ENCODE results near the gene CDK5R2.

CDK5R2 gene

GRCh38 chr2:219009294-219009693 lies 49.8 kb downstream of the CDK5R2 start:
- no peak for DNase-seq

DNA sequence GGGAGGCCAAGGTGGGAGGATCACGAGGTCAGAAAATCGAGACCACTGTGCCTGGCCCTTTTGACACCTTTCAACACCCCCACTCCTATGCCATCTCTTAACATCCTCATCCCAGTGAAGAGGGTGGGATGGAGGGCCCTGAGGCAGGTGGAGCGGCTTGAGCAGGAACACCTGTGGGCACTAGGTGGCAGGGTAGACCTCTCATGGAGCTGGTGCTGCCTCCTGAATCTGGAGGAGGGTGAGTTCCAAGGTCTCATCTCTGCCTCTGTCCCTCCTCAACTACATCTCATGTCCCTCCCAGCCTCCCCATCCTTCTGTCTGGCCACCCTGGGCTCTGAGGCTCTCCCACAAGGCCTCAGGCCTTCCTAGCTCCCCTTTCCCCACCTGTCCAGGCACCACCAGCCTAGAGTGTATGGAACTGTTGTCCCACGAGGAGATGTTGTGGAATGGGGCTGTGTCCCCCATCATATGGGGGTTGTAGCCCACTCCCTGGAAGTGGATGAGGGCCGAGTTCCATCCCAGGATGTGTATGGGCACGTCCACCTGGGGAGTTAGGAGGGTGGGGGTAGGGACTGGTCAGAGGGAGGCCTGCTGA lies 50.8 kb downstream of the CDK5R2 start:
- no peak for DNase-seq

DNA sequence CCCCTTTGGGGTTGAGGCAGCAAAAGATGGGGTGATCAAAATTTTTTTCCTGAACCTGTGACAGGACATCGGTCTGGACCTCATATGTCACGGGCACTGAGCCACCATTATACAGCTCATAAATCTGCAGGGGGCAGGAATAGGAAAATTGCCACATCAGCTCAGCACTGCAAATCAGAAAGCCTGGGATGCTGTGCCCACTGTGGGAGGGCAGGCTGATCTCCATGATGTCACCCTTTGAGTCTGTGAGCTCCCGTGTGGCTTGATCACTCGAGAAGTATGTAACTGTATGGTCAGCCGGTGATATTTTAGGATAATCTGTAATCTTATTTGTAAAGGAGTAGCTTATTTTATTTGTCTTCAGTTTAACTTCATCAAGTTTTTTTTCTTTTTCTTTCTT lies 51.4 kb downstream of the CDK5R2 start:
- DNase-seq, result no peak
